RWPE2 (cell line): ENCODE measurements around the gene CDHR3.

ENCODE experiments used
- ATAC-seq: fragments of 200-7000 bp; cut with Tn5 transposase; 3 replicates; pipeline ENCODE4 v1.9.1; 2021; ENCODE audit warnings: low read depth
- DNase-seq: peaks from one replicate; pipeline ENCODE4 v3.0.0-alpha.2; 2020; ENCODE audit warnings: low spot score
- H3K27ac ChIP-seq: fragments of 450-650 bp; 2 replicates; pipeline ENCODE4 v1.5.1; 2017; ENCODE audit warnings: mild to moderate bottlenecking; ENCODE audit not compliant: poor library complexity, severe bottlenecking
- H3K27me3 ChIP-seq: fragments of 250-450 bp; sonication (Bioruptor Pico); 2 replicates; pipeline ENCODE4 v1.5.1; 2021; ENCODE audit warnings: mild to moderate bottlenecking, moderate library complexity; ENCODE audit not compliant: insufficient read depth, poor library complexity, severe bottlenecking
- H3K36me3 ChIP-seq: fragments of 250-450 bp; sonication (Bioruptor Pico); 2 replicates; pipeline ENCODE4 v1.5.1; 2020; ENCODE audit warnings: low read depth, mild to moderate bottlenecking, moderate library complexity
- H3K4me1 ChIP-seq: fragments of 250-450 bp; sonication (Bioruptor Pico); 2 replicates; pipeline ENCODE4 v1.5.1; 2021; ENCODE audit warnings: mild to moderate bottlenecking, moderate library complexity; ENCODE audit not compliant: insufficient read depth, poor library complexity, severe bottlenecking
- H3K4me3 ChIP-seq: fragments of 250-450 bp; sonication (Bioruptor Pico); 2 replicates; pipeline ENCODE4 v1.5.1; 2021; ENCODE audit warnings: mild to moderate bottlenecking, moderate library complexity; ENCODE audit not compliant: severe bottlenecking
- H3K9me3 ChIP-seq: fragments of 250-450 bp; sonication (Bioruptor Pico); 2 replicates; pipeline ENCODE4 v1.5.1; 2021; ENCODE audit warnings: mild to moderate bottlenecking, moderate library complexity; ENCODE audit not compliant: severe bottlenecking
- CTCF ChIP-seq: fragments of 450-650 bp; IDR thresholded peaks from one replicate; pipeline ENCODE4 v1.5.1; 2017; ENCODE audit warnings: mild to moderate bottlenecking, moderate library complexity; ENCODE audit not compliant: poor library complexity, severe bottlenecking

Gene CDHR3

GRCh38 chr7:106029451-106029850 lies 66.4 kb downstream of the CDHR3 start:
- Histone ChIP-seq H3K36me3 (no peaks in the 10 kb centered on the region), H3K4me1 (no peaks in the 10 kb centered on the region), H3K9me3 (no peaks in the 10 kb centered on the region), H3K27me3 (no peaks in the 10 kb centered on the region), H3K4me3 (no peak overlapping the region), H3K27ac (no peak overlapping the region)
- ATAC-seq (no peak), DNase-seq (no peak)
- no peak for TF ChIP-seq CTCF

GRCh38 chr7:106029941-106030340 lies 66.9 kb downstream of the CDHR3 start:
- H3K27me3 ChIP-seq: no peaks in the 10 kb centered on the region
- no peaks in the 10 kb centered on the region for H3K9me3 ChIP-seq
- no peak for ATAC-seq
- H3K4me3 ChIP-seq: no peak overlapping the region
- no peaks in the 10 kb centered on the region for H3K36me3 ChIP-seq
- no peak overlapping the region for H3K27ac ChIP-seq
- no peaks in the 10 kb centered on the region for H3K4me1 ChIP-seq
- TF ChIP-seq CTCF: no peak
- DNase-seq: no peak

GRCh38 chr7:106031300-106032035 lies 68.4 kb downstream of the CDHR3 start:
- no peaks in the 10 kb centered on the region for H3K4me1 ChIP-seq
- ATAC-seq: no peak

GRCh38 chr7:106032295-106032694 lies 69.2 kb downstream of the CDHR3 start:
- no peak overlapping the region for H3K27ac ChIP-seq
- no peaks in the 10 kb centered on the region for H3K36me3 ChIP-seq
- H3K27me3 ChIP-seq: no peaks in the 10 kb centered on the region
- H3K4me3 ChIP-seq: no peak overlapping the region
- H3K4me1 ChIP-seq: no peaks in the 10 kb centered on the region
- H3K9me3 ChIP-seq: no peaks in the 10 kb centered on the region
- DNase-seq (no peak), ATAC-seq (no peak)
- TF ChIP-seq CTCF: no peak

More at GRCh38 chr7:106031300-106032035, 68.4 kb downstream of the CDHR3 start:
- TF ChIP-seq CTCF: no peak
- DNase-seq: no peak
- Histone ChIP-seq H3K27ac (no peak overlapping the region), H3K4me3 (no peak overlapping the region), H3K9me3 (no peaks in the 10 kb centered on the region), H3K36me3 (no peaks in the 10 kb centered on the region), H3K27me3 (no peaks in the 10 kb centered on the region)

GRCh38 chr7:106033735-106034134 lies 70.7 kb downstream of the CDHR3 start:
- no peak for ATAC-seq
- DNase-seq: no peak
- no peak overlapping the region for H3K27ac ChIP-seq
- no peaks in the 10 kb centered on the region for H3K36me3 ChIP-seq
- H3K9me3 ChIP-seq: no peaks in the 10 kb centered on the region
- no peak overlapping the region for H3K4me3 ChIP-seq
- H3K27me3 ChIP-seq: no peaks in the 10 kb centered on the region
- no peaks in the 10 kb centered on the region for H3K4me1 ChIP-seq
- no peak for TF ChIP-seq CTCF
